Left colon (tissue), 2 donors: ENCODE measurements around the gene CERKL. TPM values are rescaled to one million over a fixed set of nuclear protein-coding genes. Genes with fewer than 3 reads are reported as not detected.

Experiments
- ATAC-seq: fragments of 200-7000 bp; cut with Tn5 transposase; one replicate; pipeline ENCODE4 v1.9.1; 2020; ENCODE audit warnings: mild to moderate bottlenecking, moderate library complexity
- DNase-seq, 2 donors: peaks; one replicate each; pipeline ENCODE4 v3.0.0-alpha.2; 2020
- intact Hi-C, 2 donors: fragments of 100-400 bp; cut with DNase I in 1 of 2; cut with micrococcal nuclease in 1 of 2; formaldehyde crosslinking; loops; one replicate each; pipeline versions ENCODE4 v1.11.2 to v1.14.0; 2022; cut with DNase I, micrococcal nuclease
- total RNA-seq, 2 donors: library from RNA; stranded (reverse); fragmentation: NEBNext Ultra II Directional; extraction: Animal tissue kit (Norgen Biotek cat#: 25700); gene quantifications; one replicate each; pipeline ENCODE4 v1.2.1, GENCODE V29; 2021
- donor health status: DM: no; HTN: no; CAD: no.
- donor health status: DM: yes; HTN: yes; CAD: no.

The CERKL gene
- total RNA-seq, 2 donors from 2014 or later: 0.31 TPM; not detected in 1

GRCh38 chr2:181546086-181546485, 110.8 kb downstream of the CERKL start:
- ATAC-seq: no peak
- no peak for DNase-seq
- intact Hi-C loops: no loop called here

- ATAC-seq: no peak
- intact Hi-C loops: no loop called here
- DNase-seq: no peak
Measured at GRCh38 chr2:181542170-181542569, 114.7 kb downstream of the CERKL start.

GRCh38 chr2:181540421-181540820, 116.5 kb downstream of the CERKL start:
- ATAC-seq (no peak), DNase-seq (no peak)
- intact Hi-C loops: no loop called here

- DNase-seq (no peak), ATAC-seq (no peak)
- intact Hi-C loops: no loop called here
Measured at GRCh38 chr2:181536730-181537129, 120.2 kb downstream of the CERKL start.

- no peak for DNase-seq
- intact Hi-C loops: no loop called here
- no peak for ATAC-seq
Measured at GRCh38 chr2:181528441-181528840, 128.5 kb downstream of the CERKL start.

GRCh38 chr2:181527058-181527457, 129.8 kb downstream of the CERKL start:
- intact Hi-C loops: no loop called here
- ATAC-seq: no peak
- DNase-seq: no peak

GRCh38 chr2:181526014-181526413, 130.9 kb downstream of the CERKL start:
- ATAC-seq (no peak), DNase-seq (no peak)
- intact Hi-C loops: no loop called here

GRCh38 chr2:181523756-181524155, 133.1 kb downstream of the CERKL start:
- no peak for ATAC-seq
- DNase-seq: no peak
- intact Hi-C loops: no loop called here

GRCh38 chr2:181520253-181520652, 136.7 kb downstream of the CERKL start:
- no peak for ATAC-seq
- no peak for DNase-seq
- intact Hi-C loops: no loop called here

GRCh38 chr2:181517685-181518301, 139.1 kb downstream of the CERKL start:
- intact Hi-C loops: no loop called here
- ATAC-seq (no peak), DNase-seq (no peak)

GRCh38 chr2:181516992-181517391, 139.9 kb downstream of the CERKL start:
- DNase-seq (no peak), ATAC-seq (no peak)
- intact Hi-C loops: no loop called here

GRCh38 chr2:181515719-181516118, 141.2 kb downstream of the CERKL start:
- ATAC-seq (no peak), DNase-seq (no peak)
- intact Hi-C loops: no loop called here

GRCh38 chr2:181500201-181500600, 156.7 kb downstream of the CERKL start:
- ATAC-seq: no peak
- intact Hi-C loops: no loop called here
- DNase-seq: no peak

GRCh38 chr2:181499231-181499630, 157.7 kb downstream of the CERKL start:
- DNase-seq: no peak
- intact Hi-C loops: no loop called here
- no peak for ATAC-seq

Other genes starting within 250 kb of the CERKL start
- gene ITGA4, start 199.7 kb downstream of the CERKL start, total RNA-seq: 10 to 100 TPM in 1 of 2 donors, 1 to 10 TPM in 1; 3.0 to 12.0 TPM
- 1 to 10 TPM; 2.2 to 3.3 TPM for gene NEUROD1, start 23.4 kb upstream of the CERKL start, total RNA-seq
- gene ITPRID2, start 234.6 kb upstream of the CERKL start, total RNA-seq: 100 to 1,000 TPM; 287 to 367 TPM